SJSA1 (cell line): ENCODE measurements around the gene PLA2G4A. TPM values are rescaled to one million over a fixed set of nuclear protein-coding genes. Genes with fewer than 3 reads are reported as not detected.

Source experiments
- DNase-seq, 2 experiments: peaks; one replicate each; pipeline ENCODE4 v3.0.0-alpha.2; 2015 to 2020; ENCODE audit warnings: low spot score in 2 of 2, low read depth in 1 of 2
- H3K27ac ChIP-seq: fragments of 250-450 bp; sonication (Bioruptor Pico); 2 replicates; pipeline ENCODE4 v1.5.1; 2020; ENCODE audit warnings: mild to moderate bottlenecking, moderate library complexity
- H3K27me3 ChIP-seq: fragments of 250-450 bp; sonication (Bioruptor Pico); replicated peaks from 2 replicates; pipeline ENCODE4 v1.5.1; 2020; ENCODE audit warnings: mild to moderate bottlenecking, moderate library complexity
- H3K36me3 ChIP-seq: fragments of 250-450 bp; sonication (Bioruptor Pico); 2 replicates; pipeline ENCODE4 v1.5.1; 2020; ENCODE audit warnings: mild to moderate bottlenecking
- H3K4me1 ChIP-seq: fragments of 250-450 bp; sonication (Bioruptor Pico); replicated peaks from 2 replicates; pipeline ENCODE4 v1.6.1; 2021; ENCODE audit warnings: mild to moderate bottlenecking
- H3K4me3 ChIP-seq: fragments of 250-450 bp; sonication (Bioruptor Pico); 2 replicates; pipeline ENCODE4 v1.5.1; 2020; ENCODE audit warnings: mild to moderate bottlenecking
- H3K9me3 ChIP-seq: fragments of 250-450 bp; sonication (Bioruptor Pico); replicated peaks from 2 replicates; pipeline ENCODE4 v1.5.1; 2020; ENCODE audit warnings: mild to moderate bottlenecking
- total RNA-seq: library from RNA; depleted of rRNA; stranded (reverse); fragments of >200 nt; shearing (Covaris generic); gene quantifications from 2 replicates; pipeline ENCODE4 v1.2.3, GENCODE V29; 2014

The PLA2G4A gene
- total RNA-seq, 1 experiment from 2014 or later: 0.39 TPM

- Histone ChIP-seq H3K4me1 (no peaks in the 10 kb centered on the region), H3K27ac (no peak overlapping the region), H3K27me3 (0 out of 2 replicates have a peak, but pooled peaks cover under 1% of the 10 kb centered on the region), H3K9me3 (no peaks in the 10 kb centered on the region), H3K36me3 (no peaks in the 10 kb centered on the region), H3K4me3 (no peak overlapping the region)
- no peak for DNase-seq
Measured at GRCh38 chr1:186987769-186988168, 159.0 kb downstream of the PLA2G4A start.

GRCh38 chr1:186993996-186994395 lies 165.2 kb downstream of the PLA2G4A start:
- no peak overlapping the region for H3K27ac ChIP-seq
- no peak for DNase-seq
- 0 out of 2 replicates have a peak, but pooled peaks cover 6% of the 10 kb centered on the region for H3K27me3 ChIP-seq
- no peaks in the 10 kb centered on the region for H3K9me3 ChIP-seq
- no peak overlapping the region for H3K4me3 ChIP-seq
- H3K4me1 ChIP-seq: no peaks in the 10 kb centered on the region
- H3K36me3 ChIP-seq: no peaks in the 10 kb centered on the region

GRCh38 chr1:186994897-186995296 lies 166.1 kb downstream of the PLA2G4A start:
- no peak overlapping the region for H3K27ac ChIP-seq
- H3K27me3 ChIP-seq: 0 out of 2 replicates have a peak, but pooled peaks cover 8% of the 10 kb centered on the region
- H3K9me3 ChIP-seq: no peaks in the 10 kb centered on the region
- no peak for DNase-seq
- H3K4me1 ChIP-seq: no peaks in the 10 kb centered on the region
- H3K36me3 ChIP-seq: no peaks in the 10 kb centered on the region
- H3K4me3 ChIP-seq: no peak overlapping the region

GRCh38 chr1:186996816-186997215 lies 168.1 kb downstream of the PLA2G4A start:
- Histone ChIP-seq H3K27me3 (0 out of 2 replicates have a peak, but pooled peaks cover 8% of the 10 kb centered on the region), H3K27ac (no peak overlapping the region), H3K36me3 (no peaks in the 10 kb centered on the region), H3K4me1 (no peaks in the 10 kb centered on the region), H3K4me3 (no peak overlapping the region), H3K9me3 (no peaks in the 10 kb centered on the region)
- DNase-seq: no peak

- Histone ChIP-seq H3K27ac (no peak overlapping the region), H3K36me3 (no peaks in the 10 kb centered on the region)
- DNase-seq: no peak
Measured at GRCh38 chr1:186997877-186998276, 169.1 kb downstream of the PLA2G4A start.

GRCh38 chr1:186999506-186999905 lies 170.8 kb downstream of the PLA2G4A start:
- Histone ChIP-seq H3K4me1 (no peaks in the 10 kb centered on the region), H3K36me3 (no peaks in the 10 kb centered on the region), H3K4me3 (no peak overlapping the region), H3K9me3 (no peaks in the 10 kb centered on the region), H3K27ac (no peak overlapping the region), H3K27me3 (0 out of 2 replicates have a peak, but pooled peaks cover 3% of the 10 kb centered on the region)
- DNase-seq: no peak

More at GRCh38 chr1:186997877-186998276, 169.1 kb downstream of the PLA2G4A start:
- H3K27me3 ChIP-seq: 0 out of 2 replicates have a peak, but pooled peaks cover 6% of the 10 kb centered on the region
- H3K4me3 ChIP-seq: no peak overlapping the region
- no peaks in the 10 kb centered on the region for H3K9me3 ChIP-seq
- no peaks in the 10 kb centered on the region for H3K4me1 ChIP-seq

GRCh38 chr1:187001198-187001889 lies 172.6 kb downstream of the PLA2G4A start:
- Histone ChIP-seq H3K27me3 (0 out of 2 replicates have a peak, but pooled peaks cover 3% of the 10 kb centered on the region), H3K4me3 (no peak overlapping the region), H3K36me3 (no peaks in the 10 kb centered on the region), H3K27ac (no peak overlapping the region), H3K4me1 (no peaks in the 10 kb centered on the region), H3K9me3 (no peaks in the 10 kb centered on the region)
- DNase-seq: no peak

- Histone ChIP-seq H3K4me1 (no peaks in the 10 kb centered on the region), H3K27ac (no peak overlapping the region), H3K4me3 (no peak overlapping the region), H3K36me3 (no peaks in the 10 kb centered on the region), H3K27me3 (0 out of 2 replicates have a peak, but pooled peaks cover 3% of the 10 kb centered on the region), H3K9me3 (no peaks in the 10 kb centered on the region)
- DNase-seq: no peak
Measured at GRCh38 chr1:187003353-187003752, 174.6 kb downstream of the PLA2G4A start.

- Histone ChIP-seq H3K27me3 (no peaks in the 10 kb centered on the region), H3K4me1 (no peaks in the 10 kb centered on the region), H3K36me3 (no peaks in the 10 kb centered on the region), H3K9me3 (no peaks in the 10 kb centered on the region), H3K27ac (no peak overlapping the region), H3K4me3 (no peak overlapping the region)
- no peak for DNase-seq
Measured at GRCh38 chr1:187006896-187007295, 178.1 kb downstream of the PLA2G4A start.

GRCh38 chr1:187009320-187009719 lies 180.6 kb downstream of the PLA2G4A start:
- no peak for DNase-seq
- H3K4me3 ChIP-seq: no peak overlapping the region
- H3K36me3 ChIP-seq: no peaks in the 10 kb centered on the region
- no peak overlapping the region for H3K27ac ChIP-seq
- no peaks in the 10 kb centered on the region for H3K27me3 ChIP-seq
- no peaks in the 10 kb centered on the region for H3K9me3 ChIP-seq
- no peaks in the 10 kb centered on the region for H3K4me1 ChIP-seq

GRCh38 chr1:187010571-187011309 lies 182.0 kb downstream of the PLA2G4A start:
- H3K4me3 ChIP-seq: no peak overlapping the region
- no peaks in the 10 kb centered on the region for H3K27me3 ChIP-seq
- no peaks in the 10 kb centered on the region for H3K36me3 ChIP-seq
- DNase-seq: no peak
- H3K27ac ChIP-seq: no peak overlapping the region
- no peaks in the 10 kb centered on the region for H3K4me1 ChIP-seq
- no peaks in the 10 kb centered on the region for H3K9me3 ChIP-seq

- H3K27ac ChIP-seq: no peak overlapping the region
- H3K4me3 ChIP-seq: no peak overlapping the region
- H3K9me3 ChIP-seq: no peaks in the 10 kb centered on the region
- H3K36me3 ChIP-seq: no peaks in the 10 kb centered on the region
- no peaks in the 10 kb centered on the region for H3K4me1 ChIP-seq
- no peak for DNase-seq
- no peaks in the 10 kb centered on the region for H3K27me3 ChIP-seq
Measured at GRCh38 chr1:187013582-187014200, 184.9 kb downstream of the PLA2G4A start.

GRCh38 chr1:187018291-187018690 lies 189.5 kb downstream of the PLA2G4A start:
- Histone ChIP-seq H3K4me1 (no peaks in the 10 kb centered on the region), H3K27me3 (no peaks in the 10 kb centered on the region), H3K27ac (no peak overlapping the region), H3K36me3 (no peaks in the 10 kb centered on the region), H3K9me3 (no peaks in the 10 kb centered on the region), H3K4me3 (no peak overlapping the region)
- no peak for DNase-seq

GRCh38 chr1:187027253-187027652 lies 198.5 kb downstream of the PLA2G4A start:
- no peak overlapping the region for H3K27ac ChIP-seq
- H3K4me3 ChIP-seq: no peak overlapping the region
- no peaks in the 10 kb centered on the region for H3K4me1 ChIP-seq
- no peaks in the 10 kb centered on the region for H3K27me3 ChIP-seq
- H3K9me3 ChIP-seq: no peaks in the 10 kb centered on the region; the same call in 1 of the 2 replicates
- H3K36me3 ChIP-seq: no peaks in the 10 kb centered on the region
- no peak for DNase-seq
